ENCODE measurements around the gene FADS1.

Gene FADS1

DNA sequence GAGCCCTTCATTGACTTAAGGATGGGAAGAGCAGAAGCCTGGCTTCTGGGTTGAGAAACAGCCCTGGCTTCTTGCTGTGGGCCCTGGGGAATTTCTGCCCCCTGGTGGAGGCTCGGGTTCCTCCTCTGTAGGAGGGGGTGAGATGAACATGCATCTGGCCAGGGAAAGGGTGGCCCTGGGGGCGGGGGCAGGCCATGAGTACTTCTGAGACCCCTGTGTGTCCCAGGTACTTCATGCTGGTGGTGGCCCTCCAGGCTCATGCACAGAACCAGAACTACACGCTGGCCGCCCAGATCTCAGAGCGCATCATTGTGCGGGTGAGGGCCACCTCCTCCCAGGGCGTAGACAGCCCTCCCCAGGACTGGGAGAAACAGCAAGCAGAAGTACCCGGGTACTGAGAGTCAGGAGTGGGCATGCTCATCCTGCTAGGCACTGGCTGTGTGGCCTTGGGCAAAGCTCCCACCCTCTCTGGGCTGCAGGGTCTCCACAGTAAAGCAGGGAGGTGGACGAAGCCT lies 40.2 kb downstream of the FADS1 start:
- DNase-seq (ENCODE audit: low read depth): no peak

DNA sequence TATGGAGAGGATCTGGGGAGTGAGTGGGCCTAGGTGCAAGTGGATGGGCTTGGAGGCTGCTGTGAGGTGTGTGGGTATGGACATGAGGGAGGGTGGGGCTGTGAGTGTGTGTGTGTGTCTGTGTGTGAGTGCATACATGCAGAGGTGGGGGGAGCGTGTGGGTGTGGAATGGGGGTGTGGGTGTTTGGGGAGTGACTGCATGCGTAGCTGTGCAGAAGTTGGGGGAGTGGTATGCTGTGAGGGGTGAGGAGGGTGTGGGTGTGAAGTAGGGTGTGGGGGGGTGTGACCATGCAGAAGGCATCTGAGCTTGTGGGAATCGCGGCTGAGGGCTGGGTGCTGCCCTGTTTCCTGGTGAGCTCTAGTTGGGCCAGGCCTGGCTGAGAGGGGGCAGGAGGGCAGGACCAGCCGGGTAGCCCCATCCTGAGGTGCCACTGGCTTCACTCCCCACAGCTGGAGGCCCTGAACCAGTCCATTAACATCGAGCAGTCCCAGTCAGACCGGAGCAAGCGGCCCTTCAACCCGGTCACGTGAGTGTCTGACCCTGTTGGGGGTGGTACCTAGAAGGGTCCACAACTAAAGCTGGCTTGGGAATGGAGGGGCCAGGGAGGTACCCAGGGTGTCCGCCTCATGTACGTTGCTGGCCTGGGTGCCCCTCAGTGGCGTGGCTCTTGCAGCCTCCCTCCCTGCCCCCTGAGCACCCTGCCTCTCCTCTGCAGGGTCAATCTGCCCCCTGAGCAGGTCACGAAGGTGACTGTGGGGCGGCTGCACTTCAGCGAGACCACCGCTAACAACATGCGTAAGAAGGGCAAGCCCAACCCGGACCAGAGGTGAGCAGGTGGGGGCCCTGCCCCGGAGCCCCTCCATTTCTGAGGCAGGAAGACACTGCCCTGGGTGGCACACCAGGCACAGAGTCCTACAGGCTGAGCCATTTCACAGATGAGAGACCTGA lies 40.9 kb downstream of the FADS1 start:
- DNase-seq (ENCODE audit: low read depth): no peak

DNA sequence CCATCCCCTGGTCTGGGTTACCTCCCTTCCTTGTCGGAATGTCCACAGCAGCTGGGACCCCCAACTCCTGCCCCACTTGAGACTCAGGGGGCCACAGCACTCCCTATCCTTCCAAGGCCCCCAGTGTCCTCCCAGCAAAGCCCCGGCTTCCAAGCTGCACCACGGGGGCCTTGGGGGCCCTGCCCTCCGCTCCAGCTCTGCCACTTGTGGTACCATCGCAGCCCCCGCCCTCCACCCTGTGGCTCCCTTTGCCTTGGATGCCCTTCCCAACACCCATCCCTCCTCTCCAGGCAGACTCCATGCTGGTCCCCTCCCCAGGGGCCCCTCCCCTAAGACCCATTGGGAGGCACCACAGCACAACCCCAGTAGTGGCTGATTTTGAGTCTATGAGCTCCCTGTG lies 41.7 kb downstream of the FADS1 start:
- no peak for DNase-seq (ENCODE audit: low read depth)

DNA sequence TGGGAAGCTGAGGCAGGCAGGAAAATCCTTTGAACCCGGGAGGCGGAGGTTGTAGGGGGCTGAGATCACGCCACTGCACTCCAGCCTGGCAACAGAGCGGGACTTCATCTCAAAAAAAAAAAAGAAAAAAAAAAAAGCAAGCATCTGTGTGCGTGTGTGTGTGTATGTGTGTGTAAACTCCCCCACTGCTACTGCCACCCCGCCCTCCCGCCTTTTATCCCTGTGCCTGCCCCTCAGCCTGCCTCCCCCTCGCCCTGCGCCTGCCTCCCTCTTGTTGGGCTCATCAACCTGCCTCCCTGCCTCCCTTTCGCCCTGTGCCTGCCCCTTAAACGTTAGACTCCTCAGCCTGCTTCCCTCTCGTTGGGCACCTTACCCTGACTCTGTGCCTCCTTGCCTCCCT lies 42.4 kb downstream of the FADS1 start:
- DNase-seq (ENCODE audit: low read depth): no peak

DNA sequence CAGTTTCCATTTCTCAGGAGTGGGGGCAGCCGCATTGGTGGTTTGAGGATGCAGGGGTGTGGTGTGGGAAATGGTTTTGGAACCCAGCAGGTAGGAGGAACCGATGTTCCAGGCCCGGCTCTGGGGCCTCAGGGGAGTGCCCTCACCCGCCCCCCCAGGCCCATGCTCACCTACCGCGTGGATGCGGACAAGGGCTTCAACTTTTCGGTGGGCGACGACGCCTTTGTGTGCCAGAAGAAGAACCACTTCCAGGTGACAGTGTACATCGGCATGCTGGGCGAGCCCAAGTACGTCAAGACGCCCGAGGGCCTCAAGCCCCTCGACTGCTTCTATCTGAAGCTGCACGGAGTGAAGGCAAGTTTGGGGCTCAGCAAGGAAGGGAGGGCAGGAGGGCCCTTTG lies 43.0 kb downstream of the FADS1 start:
- DNase-seq (ENCODE audit: low read depth): no peak

DNA sequence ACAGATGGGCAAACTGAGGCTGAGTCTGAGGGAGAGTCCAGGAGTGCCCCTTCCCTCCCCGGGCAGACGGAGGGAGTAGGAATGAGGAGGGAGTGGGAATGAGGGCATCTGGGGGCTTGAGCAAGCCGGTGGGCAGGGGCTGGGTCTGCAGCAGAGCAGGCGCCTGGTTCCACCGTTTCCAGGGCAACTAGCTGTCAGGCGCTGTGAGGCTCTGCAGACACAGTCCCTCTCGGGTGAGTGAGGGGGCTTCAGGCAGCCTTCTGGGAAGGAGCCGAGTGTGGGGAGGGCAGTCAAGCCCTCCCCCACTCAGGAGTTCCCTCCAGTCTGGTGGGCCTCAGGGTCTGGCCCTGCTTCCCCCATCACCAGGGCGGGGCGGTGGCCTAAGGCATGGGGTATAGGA lies 43.4 kb downstream of the FADS1 start:
- DNase-seq (ENCODE audit: low read depth): no peak

DNA sequence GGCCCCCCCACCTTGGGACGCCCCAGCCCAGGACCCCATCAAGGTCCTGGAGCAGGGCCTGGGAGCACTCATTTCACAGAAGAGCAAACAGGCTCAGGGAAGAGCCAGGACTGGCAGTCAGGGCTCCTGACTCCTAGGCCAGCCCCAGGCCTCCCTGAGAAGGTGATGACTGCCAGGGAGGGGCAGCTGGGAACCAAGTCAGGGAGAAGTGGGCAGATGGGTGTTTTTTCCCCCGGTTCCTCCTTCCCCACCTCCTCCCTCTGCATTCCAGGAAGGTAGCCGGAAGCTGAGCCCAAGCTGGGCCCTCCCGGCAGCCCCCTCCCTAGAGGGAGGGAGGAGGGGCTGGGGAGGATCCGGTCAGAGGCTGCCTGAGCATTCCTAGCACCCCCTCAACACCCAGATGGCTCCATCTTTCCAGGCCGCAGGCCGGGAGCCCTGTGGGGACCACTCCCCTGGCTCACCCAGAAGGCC lies 44.8 kb downstream of the FADS1 start:
- DNase-seq (ENCODE audit: low read depth): no peak

DNA sequence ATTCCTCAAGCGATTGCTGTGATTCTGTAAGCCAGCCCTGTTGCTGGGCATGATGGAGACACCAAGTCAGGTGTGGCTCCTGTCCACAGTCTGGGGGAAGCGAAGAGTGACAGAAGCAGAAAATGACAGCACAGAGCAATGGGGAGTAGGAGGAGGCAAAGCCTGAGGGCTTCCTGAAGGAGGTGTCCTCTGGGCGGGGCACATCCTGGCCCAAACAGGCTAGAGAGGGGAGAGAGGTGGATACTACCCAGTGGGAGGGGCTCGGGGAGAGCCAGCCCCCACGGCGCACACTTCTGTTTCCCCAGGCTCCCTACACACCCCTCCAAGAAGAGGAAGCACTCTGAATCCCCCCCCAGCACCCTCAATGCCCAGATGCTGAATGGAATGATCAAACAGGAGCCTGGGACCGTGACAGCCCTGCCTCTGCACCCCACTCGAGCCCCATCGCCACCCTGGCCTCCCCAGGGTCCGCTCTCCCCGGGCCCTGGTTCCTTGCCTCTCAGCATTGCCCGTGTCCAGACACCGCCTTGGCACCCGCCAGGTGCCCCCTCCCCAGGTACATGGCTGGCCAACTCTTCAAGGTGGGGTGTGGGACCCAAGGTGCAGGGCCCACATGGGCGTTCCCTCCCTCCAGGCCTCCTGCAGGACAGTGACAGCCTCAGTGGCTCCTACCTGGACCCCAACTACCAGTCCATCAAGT lies 45.5 kb downstream of the FADS1 start:
- no peak for DNase-seq (ENCODE audit: low read depth)

DNA sequence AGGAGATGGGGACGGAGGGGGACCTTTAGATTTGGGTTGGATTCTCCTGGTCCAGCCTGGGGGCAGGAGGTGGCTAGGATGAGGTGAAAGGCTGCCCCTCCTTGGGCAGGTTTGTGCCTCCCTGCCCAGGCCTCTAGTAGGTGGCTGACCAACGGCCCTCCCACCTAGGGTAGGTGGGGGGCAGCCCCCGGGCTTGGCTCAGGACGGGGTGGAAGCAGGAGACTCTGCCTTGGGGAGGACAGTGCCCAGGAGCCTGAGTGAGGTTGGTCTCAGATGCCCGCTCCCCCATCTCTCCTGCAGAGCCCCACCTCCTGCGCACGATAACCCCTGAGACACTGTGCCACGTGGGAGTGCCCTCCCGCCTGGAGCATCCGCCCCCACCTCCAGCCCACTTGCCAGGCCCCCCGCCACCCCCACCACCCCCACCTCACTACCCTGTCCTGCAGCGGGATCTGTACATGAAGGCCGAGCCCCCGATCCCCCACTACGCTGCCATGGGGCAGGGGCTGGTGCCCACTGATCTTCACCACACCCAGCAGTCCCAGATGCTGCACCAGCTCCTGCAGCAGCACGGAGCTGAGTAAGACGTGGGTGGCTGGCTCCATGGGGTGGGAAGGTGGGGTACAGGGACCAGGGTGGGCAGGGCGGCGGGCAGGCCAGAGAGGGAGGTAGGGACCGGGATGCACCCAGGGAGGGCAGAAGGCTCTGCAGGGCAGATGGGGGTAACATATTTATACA lies 46.7 kb downstream of the FADS1 start:
- DNase-seq (ENCODE audit: low read depth): no peak

DNA sequence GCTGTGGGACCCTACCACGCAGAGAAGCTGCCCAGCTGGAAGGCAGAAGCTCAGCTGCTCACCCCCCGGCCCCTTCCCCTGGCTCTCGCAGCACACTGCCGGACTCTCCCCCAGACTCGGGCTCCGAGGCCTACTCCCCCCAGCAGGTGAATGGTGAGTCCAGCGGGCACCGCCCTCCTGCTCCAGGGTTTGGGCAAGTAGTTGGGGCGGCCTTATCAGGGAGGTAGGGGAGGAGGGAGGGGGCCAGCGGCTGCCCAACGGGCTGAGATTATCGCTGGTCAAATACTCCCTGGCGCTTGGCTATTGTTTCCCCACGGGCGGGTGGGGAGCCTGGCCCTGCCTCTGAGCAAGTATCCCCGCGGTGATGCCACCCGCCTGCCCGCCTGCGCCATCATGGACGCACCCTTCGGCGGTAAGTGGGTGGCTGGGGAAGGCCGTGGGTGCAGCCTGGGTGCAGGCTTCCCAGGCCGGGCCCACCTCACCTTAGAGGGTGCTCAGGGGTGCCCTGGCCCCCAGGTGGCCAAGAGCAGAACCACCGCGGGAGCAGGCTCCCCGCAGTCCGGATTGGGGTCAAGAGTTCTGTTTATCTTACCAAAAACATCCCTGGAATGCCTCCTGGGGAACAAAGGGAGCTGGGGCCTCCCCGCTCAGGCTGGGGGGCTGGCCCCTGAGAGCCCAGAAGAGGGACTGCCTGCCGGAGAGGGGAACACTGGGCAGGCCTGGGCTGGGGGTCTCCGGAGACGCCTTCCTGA lies 47.5 kb downstream of the FADS1 start:
- DNase-seq (ENCODE audit: low read depth): no peak

DNA sequence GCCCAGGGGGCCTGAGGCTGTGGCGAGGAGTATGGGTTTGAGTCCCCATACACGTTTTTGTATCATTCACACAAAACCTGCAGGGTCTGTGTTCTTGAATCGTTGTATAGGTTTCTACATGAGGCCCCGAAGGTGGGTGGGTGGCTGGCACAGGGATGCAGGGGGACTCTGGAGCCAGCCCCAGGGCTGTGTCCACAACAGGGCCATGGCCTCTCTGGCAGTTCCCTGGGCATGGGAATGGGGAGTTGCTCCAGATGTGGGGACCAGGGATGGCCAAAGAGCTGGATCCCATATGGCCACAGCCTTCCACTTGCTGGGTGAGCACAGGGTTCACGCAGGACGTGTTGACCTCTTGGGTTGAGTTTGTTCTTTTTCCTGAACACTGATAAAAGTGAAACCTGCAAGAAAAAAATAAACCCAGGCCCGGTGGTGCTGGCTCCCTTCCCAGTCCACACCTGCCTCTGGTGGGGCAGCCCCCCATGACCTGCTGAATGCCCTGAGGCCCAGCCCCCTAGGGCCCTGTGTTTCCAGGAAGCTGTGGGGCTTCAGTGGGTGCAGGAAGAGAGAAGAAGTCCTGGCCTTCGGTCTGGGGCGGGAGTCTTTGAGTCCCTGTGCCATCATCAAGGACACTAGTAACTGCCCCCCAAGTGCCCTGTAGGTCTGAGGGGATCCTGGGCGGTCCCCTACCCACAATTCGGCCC lies 48.3 kb downstream of the FADS1 start:
- DNase-seq (ENCODE audit: low read depth): no peak

DNA sequence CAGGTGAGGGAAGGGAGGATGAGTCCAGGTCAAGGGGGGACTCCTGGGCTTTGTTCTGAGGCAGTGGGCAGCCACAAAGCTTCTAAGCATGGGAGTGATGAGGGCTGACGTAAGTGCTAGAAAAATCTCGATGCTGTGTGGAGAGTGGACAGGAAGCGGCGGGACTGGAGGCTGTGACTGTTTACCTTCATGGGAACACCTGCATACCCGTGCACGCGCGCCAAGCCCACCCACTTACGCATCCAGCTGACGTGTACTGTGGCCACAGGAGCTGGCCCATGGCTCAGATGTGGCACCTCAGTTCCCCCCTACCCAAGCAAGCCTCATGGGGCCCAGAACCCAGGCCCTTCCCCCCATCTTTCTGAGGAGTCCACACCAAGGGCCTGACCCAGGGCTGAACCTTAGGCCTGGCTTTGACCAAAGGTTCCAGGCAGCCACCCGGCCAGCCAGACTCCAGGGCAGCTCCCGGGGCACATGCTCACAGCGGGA lies 50.4 kb downstream of the FADS1 start:
- DNase-seq (ENCODE audit: low read depth): no peak

DNA sequence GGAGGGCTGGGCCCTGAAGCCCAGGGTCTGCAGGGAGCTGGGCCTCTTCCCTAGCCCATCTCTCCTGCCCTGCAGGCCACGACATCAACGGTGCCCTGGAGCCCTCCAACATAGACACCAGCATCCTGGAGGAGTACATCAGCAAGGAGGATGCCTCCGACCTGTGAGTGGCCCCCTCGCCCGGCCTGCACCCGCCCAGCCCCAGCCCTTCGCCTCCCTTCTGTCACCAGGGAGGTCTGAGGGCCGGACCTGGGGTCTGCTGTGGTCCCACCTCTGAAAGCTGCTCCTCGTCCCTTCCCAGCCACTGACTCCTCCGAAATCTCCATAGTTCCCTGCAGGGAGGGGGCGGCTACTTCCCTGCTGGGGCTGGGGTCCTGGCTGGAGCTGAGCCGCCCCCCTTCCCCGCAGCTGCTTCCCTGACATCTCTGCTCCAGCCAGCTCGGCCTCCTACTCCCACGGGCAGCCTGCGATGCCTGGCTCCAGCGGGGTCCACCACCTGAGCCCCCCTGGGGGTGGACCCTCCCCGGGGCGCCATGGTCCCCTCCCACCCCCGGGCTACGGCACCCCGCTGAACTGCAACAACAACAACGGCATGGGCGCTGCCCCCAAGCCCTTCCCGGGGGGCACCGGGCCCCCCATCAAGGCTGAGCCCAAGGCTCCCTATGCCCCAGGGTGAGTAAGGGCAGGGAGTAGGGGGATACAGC lies 51.1 kb downstream of the FADS1 start:
- no peak for DNase-seq (ENCODE audit: low read depth)

DNA sequence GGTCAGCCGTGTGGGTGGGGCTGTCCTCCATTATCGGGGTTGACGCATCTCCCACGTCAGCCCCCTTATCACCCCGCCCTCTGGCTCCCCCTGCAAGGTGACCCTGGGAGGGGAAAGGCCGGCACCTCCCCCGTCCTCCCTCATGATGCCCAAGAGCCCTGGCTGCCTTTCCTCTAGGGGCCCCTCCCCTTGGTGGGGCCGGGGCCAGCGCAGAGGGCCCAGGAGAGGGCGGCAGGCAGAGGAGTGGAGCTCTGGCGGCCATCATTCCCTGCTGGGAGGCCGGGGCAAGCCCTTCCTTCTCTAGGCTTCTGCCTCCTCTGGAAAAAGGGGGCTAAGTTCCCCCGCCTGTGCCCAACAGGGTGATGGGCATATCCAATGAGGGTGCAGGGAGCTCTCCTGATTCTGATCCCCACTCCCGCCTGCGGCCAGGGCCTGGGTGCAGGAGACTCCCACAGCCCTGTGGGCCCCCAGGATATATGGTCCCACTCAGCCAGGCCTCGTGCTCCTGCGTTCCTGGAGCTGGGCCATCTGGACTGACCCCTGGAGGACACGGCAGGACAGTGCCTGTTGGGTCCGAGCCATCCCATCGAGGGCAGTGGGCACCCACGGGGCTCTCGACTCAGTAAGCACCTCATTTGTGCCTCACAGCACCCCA lies 52.1 kb downstream of the FADS1 start:
- DNase-seq (ENCODE audit: low read depth): no peak

DNA sequence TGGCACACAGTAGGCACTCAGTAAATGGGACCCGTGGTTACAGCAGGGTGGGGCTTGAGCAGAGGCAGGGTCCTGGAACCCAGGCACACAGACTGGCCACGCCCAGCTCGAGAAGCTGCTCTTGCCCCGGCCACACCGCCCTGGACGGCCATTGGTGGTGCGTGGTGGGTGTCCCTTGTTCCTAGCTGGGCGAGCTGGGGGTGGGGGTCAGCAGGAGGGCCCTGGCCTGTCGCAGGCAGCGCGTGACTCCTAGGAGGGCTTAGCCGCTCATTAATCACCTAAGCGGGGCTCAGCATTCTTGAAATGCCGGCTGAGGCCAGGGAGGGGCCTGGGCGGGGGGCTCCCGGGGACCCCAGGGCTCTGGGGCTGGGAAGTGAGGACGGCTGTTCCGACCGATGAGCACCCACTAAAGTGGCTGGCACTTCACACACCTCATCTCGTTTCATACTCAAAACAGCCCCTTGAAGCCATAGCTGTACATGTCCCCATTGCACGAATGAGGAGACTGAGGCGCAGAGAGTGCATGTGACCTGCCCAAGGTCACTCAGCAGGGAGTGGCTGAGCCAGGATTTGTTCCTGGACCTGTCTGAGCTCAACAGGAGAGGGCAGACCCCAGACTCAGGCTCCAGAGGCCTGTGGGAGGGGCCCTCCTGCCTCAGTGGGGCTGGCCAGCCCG lies 52.7 kb downstream of the FADS1 start:
- DNase-seq (ENCODE audit: low read depth): no peak

DNA sequence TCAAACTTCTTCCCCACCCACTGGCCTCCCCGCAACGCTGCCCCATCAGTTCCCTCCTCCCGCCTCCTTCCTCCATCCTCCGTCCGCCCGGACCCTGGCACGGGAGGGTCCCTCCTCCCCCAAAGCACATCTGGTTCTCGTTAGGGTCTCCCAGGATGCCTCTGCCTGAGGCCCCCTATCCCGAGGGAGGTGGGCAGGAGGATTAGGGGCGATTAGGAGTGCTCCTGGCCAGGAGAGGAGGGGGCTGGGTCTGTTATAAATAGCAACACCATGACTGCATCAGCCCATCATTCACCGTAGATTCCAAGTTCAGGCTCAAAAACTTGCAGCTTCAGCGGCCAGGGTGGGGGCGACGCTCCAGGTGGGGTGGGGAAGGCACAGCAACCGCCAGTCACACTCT lies 54.0 kb downstream of the FADS1 start:
- DNase-seq (ENCODE audit: low read depth): no peak

DNA sequence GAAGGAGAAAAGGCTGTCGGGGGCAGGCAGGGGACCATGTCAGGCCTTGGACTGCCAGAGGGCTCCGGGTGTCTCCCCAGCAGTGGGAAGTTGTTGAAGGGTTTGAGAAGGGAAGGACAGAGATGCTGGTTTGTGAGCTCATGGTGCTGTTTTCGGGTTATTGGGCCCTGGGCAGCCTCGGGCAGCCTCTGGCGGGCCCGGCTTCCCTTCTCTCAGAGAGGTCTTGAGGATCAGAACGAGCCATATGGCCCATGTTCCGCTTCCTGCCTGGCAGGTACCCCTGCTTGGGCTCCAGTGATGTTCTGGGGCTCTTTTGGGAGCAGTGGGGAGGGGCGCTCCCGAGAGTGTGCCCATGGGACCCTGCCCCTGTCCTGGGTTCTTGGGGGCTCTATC lies 54.6 kb downstream of the FADS1 start:
- DNase-seq (ENCODE audit: low read depth): no peak

DNA sequence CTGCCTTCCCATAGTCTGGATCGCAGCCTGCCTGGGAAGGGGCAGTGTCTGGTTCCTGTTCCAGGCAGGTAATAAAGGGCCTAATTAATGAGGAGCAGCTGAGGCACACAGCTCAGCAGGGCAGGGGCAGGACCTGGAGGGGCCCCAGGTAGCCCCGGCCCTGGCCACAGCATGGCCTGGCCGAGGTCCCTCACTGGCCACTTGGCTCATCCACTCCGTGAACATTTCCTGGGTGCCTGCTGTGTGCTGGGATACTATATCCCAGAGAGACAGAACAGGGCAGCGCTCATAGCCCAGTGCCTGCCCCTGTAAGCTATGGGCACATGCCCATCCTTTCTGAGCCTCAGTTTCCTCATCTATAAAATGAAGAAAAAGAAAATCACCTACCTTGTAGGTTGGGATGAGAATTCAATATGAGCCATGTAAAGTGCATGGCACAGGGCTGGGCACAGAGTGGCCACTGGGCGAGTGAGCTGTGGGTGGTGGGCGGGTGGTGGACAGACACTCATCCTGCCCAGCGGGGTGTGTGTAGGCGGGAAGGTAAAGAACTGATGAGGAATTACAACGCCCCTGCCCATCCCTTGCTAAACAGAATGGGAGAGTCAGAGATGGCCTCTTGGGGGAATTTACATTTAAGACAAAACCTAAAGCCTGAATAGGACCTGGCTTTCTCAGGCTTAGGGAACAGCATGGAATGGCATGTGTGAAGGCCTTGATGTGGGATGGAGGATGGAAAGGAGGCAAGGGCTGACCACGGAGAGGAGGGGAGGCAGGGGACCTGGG lies 55.2 kb downstream of the FADS1 start:
- no peak for DNase-seq (ENCODE audit: low read depth)

All from stimulated activated CD8-positive, alpha-beta memory T cell treated with anti-CD3 and anti-CD28 coated beads, Interleukin-12 subunit alpha, Interleukin-12 subunit beta, amount 100 ng/mL, for 4 hours (primary cell).